IPS-18c (cell line): ENCODE data around the gene AP2A2.

ENCODE experiments used
- H3K4me3 ChIP-seq: 2 replicates; pipeline ENCODE4 v1.7.0; 2013; ENCODE audit warnings: low read depth, mild to moderate bottlenecking, low read length, moderate library complexity; ENCODE audit not compliant: insufficient read depth
- H3K9me3 ChIP-seq: one replicate; pipeline ENCODE4 v1.6.1; 2013; ENCODE audit warnings: mild to moderate bottlenecking, low read length, moderate library complexity; ENCODE audit not compliant: control insufficient read depth, insufficient read depth

The AP2A2 gene

DNA sequence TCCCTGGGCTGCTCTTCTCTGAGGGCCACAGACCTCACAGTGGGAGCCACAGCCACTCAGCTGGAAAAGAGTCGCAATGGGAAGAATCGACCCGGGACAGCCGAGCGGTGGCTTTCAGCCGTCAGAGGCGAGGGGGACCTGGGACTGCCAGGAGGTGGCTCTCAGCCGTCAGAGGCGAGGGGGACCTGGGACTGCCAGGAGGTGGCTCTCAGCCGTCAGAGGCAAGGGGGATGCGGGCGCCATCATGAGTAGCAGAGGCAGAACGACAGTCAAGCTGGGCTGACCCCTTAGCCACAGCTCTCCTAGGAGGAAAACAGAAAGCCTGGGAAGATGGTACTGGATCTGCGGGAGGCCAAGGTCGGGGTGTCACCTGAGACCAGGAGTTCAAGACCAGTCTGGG is 134.1 kb downstream of the AP2A2 start:
- Histone ChIP-seq H3K4me3 (no peak overlapping the region), H3K9me3 (no peaks in the 10 kb centered on the region)

DNA sequence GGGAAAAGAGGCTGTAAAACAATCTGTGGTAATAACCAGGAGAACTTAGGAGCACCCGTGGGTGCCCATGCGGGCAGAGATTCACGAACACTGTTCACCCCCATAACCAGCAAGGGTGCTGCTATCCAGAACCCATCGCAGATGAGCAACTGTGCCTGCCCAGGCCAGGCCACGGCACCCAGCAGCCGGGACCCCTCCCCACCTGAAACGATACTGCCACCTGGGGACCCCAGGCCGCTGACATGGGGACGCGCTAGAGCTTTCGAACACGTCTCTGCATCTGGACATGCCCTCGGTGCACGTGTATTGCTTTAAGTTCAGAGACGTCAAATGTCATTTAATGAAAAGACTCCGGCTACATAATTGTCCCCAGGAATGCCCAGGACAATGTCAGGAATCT is 134.7 kb downstream of the AP2A2 start:
- Histone ChIP-seq H3K4me3 (no peak overlapping the region), H3K9me3 (no peaks in the 10 kb centered on the region)

- Histone ChIP-seq H3K4me3 (no peak overlapping the region), H3K9me3 (no peaks in the 10 kb centered on the region)
These were observed 135.4 kb downstream of the AP2A2 start for GRCh38 chr11:1060852-1061616.
